K562 (cell line): ENCODE data around the gene PPP1R12B. TPM values are rescaled to one million over a fixed set of nuclear protein-coding genes. Genes with fewer than 3 reads are reported as not detected.

Source experiments
- ATAC-seq: fragments of 200-7000 bp; cut with Tn5 transposase; 3 replicates; pipeline ENCODE4 v1.9.1; 2020; ENCODE audit warnings: moderate library complexity
- BruUV-seq: library from RNA; stranded (reverse); fragments of 400-500 nt; replicated peaks from 2 replicates; lab custom pipeline; 2021; lab: Mats Ljungman, UMichigan
- CTCF ChIA-PET: fragments of 300-600 bp; formaldehyde crosslinking; extraction: SDS; loops from one replicate; lab custom pipeline; 2021; ENCODE audit warnings: low intra/inter-chr PET ratio; lab: Yijun Ruan, JAX
- POLR2A ChIA-PET: fragments of 300-600, 350-650 bp; sonication (Branson Sonifier 250); formaldehyde crosslinking; extraction: SDS; loops from one replicate; lab custom pipeline; 2021; ENCODE audit warnings: antibody characterized with exemption, inconsistent platforms; lab: Yijun Ruan, JAX
- DNase-seq, 4 experiments: peaks; one replicate each; pipeline versions ENCODE4 v3.0.0 to v3.0.0-alpha.2; 2011 to 2018; ENCODE audit warnings: low spot score in 3 of 4, mixed read lengths in 3 of 4; ENCODE audit errors: extremely low read depth in 1 of 4
- FAIRE-seq: peaks from 2 replicates; lab custom pipeline; 2011; peaks lifted over from hg19 to GRCh38; lab: Jason Lieb, UNC
- H2AFZ ChIP-seq: 2 replicates; pipeline ENCODE4 v1.6.0; 2011; ENCODE audit warnings: low read depth, low read length, control low read depth, inconsistent platforms
- H3K27ac ChIP-seq: fragments of 200-600 bp; 3 replicates; pipeline ENCODE4 v1.8.0; 2011; ENCODE audit warnings: low read depth, mild to moderate bottlenecking, control low read depth, inconsistent platforms, low read length, moderate library complexity, mixed read lengths; ENCODE audit errors: extremely low read depth
- H3K27me3 ChIP-seq, 2 experiments: fragments of 300-600 bp in 1 of 2; 2 replicates in 1 of 2; 3 replicates in 1 of 2; pipeline versions ENCODE4 v1.6.0 to v1.8.0; 2011; ENCODE audit warnings: inconsistent platforms in 2 of 2, low read length in 2 of 2, mild to moderate bottlenecking in 1 of 2, mixed read lengths in 1 of 2, moderate library complexity in 1 of 2; ENCODE audit not compliant: control insufficient read depth in 2 of 2, insufficient read depth in 2 of 2
- H3K36me3 ChIP-seq: fragments of 300-600 bp; 3 replicates; pipeline ENCODE4 v1.8.0; 2011; ENCODE audit warnings: mild to moderate bottlenecking, low read length, inconsistent platforms; ENCODE audit not compliant: control insufficient read depth, insufficient read depth
- H3K4me1 ChIP-seq, 2 experiments: fragments of 200-600 bp in 1 of 2; replicated peaks in 1 of 2; 2 replicates in 1 of 2; 3 replicates in 1 of 2; pipeline versions ENCODE4 v1.5.1 to v1.8.0; 2011; ENCODE audit warnings: inconsistent platforms in 2 of 2, low read length in 2 of 2, mild to moderate bottlenecking in 1 of 2, mixed read lengths in 1 of 2, moderate library complexity in 1 of 2; ENCODE audit not compliant: control insufficient read depth in 2 of 2, insufficient read depth in 2 of 2
- H3K4me2 ChIP-seq: 2 replicates; pipeline ENCODE4 v1.6.1; 2011; ENCODE audit warnings: low read length, control low read depth, inconsistent platforms, mixed read lengths; ENCODE audit not compliant: insufficient read depth
- H3K4me3 ChIP-seq: fragments of 200-600 bp; sonication (generic), shearing (Covaris generic); 2 replicates; pipeline ENCODE4 v1.5.1; 2016; ENCODE audit warnings: control low read depth, inconsistent platforms
- H3K79me2 ChIP-seq: fragments of 200-600 bp; 3 replicates; pipeline ENCODE4 v1.8.0; 2011; ENCODE audit warnings: low read length, inconsistent platforms; ENCODE audit not compliant: control insufficient read depth, insufficient read depth
- H3K9ac ChIP-seq, 2 experiments: 2 replicates each; pipeline versions ENCODE4 v1.6.0 to v1.6.1; 2011; ENCODE audit warnings: low read depth in 2 of 2, low read length in 2 of 2, control low read depth in 1 of 2, inconsistent platforms in 1 of 2, mild to moderate bottlenecking in 1 of 2, mixed read lengths in 1 of 2; ENCODE audit not compliant: insufficient read depth in 1 of 2
- H3K9me1 ChIP-seq: one replicate; pipeline ENCODE4 v1.6.0; 2011; ENCODE audit warnings: inconsistent platforms, mild to moderate bottlenecking, low read length, moderate library complexity; ENCODE audit not compliant: control insufficient read depth, insufficient read depth
- H3K9me3 ChIP-seq: replicated peaks from 2 replicates; pipeline ENCODE4 v1.5.1; 2011; ENCODE audit warnings: low read depth, low read length, inconsistent platforms; ENCODE audit not compliant: control insufficient read depth, insufficient read depth
- H4K20me1 ChIP-seq: replicated peaks from 2 replicates; pipeline ENCODE4 v1.6.1; 2011; ENCODE audit warnings: low read length, inconsistent platforms, mixed read lengths; ENCODE audit not compliant: control insufficient read depth, insufficient read depth
- CHD2 ChIP-seq: IDR thresholded peaks from 2 replicates; pipeline ENCODE4 v1.6.1; 2011; ENCODE audit warnings: low read depth, low read length
- HMG20A ChIP-seq: fragments of 450-650 bp; formaldehyde crosslinking; conservative IDR thresholded peaks from 2 replicates; pipeline ENCODE4 v1.4.0; 2020; ENCODE audit warnings: mild to moderate bottlenecking, mixed read lengths
- JUN ChIP-seq, 2 experiments: sonication (generic) in 1 of 2; formaldehyde crosslinking in 1 of 2; IDR thresholded peaks; 2 replicates each; pipeline versions ENCODE4 v1.6.1 to v1.8.0; 2012 to 2022; ENCODE audit warnings: borderline replicate concordance in 2 of 2, mild to moderate bottlenecking in 2 of 2, improper control_type of control experiment in 1 of 2, low read depth in 1 of 2, low read length in 1 of 2, missing genetic modification reagents in 1 of 2
- MLLT1 ChIP-seq, 2 experiments: fragments of 450-650 bp; IDR thresholded peaks; 2 replicates each; pipeline ENCODE4 v1.6.1; 2016
- SMARCA4 ChIP-seq: fragments of 450-650 bp; IDR thresholded peaks from 2 replicates; pipeline ENCODE4 v1.6.1; 2016
- ZC3H4 ChIP-seq: sonication (generic); formaldehyde crosslinking; IDR thresholded peaks from 2 replicates; pipeline ENCODE4 v1.9.0; 2021; ENCODE audit warnings: missing genetic modification reagents, borderline replicate concordance
- ZNF232 ChIP-seq: sonication (generic); formaldehyde crosslinking; IDR thresholded peaks from 2 replicates; pipeline ENCODE4 v1.8.0; 2022; ENCODE audit warnings: mild to moderate bottlenecking, missing genetic modification reagents
- WGBS: fragments of 100-300 bp; shearing (Covaris generic); methylation state at CpG from one replicate; pipeline ENCODE4 v1.1.6; 2016; ENCODE audit warnings: low coverage, mixed read lengths; ENCODE audit not compliant: insufficient coverage; ENCODE audit errors: missing lambda C conversion rate; 5-methylcytosine and 5-hydroxymethylcytosine counted together
- in situ Hi-C: fragments of 300-500 bp; cut with MboI; formaldehyde crosslinking; loops from 4 replicates; pipeline ENCODE4 v1.15.0; 2018; ENCODE audit warnings: inconsistent platforms, mixed read lengths
- intact Hi-C: fragments of 100-400 bp; cut with micrococcal nuclease; formaldehyde crosslinking; loops from 2 replicates; pipeline ENCODE4 v1.14.2; 2022
- polyA plus RNA-seq, 8 experiments: library from polyadenylated mRNA; depleted of rRNA in 4 of 8; stranded (reverse) in 5 of 8; unstranded in 3 of 8; fragments of >200 nt; fragmentation: Nextera tagmentation in 2 of 8; fragmentation: Illumina TruSeq in 1 of 8; extraction: Ambion mirVana in 2 of 8; extraction: Trizol in 1 of 8; gene quantifications; 2 replicates each; pipeline versions ENCODE4 v1.2.1 to v1.2.3, GENCODE V29; 2011 to 2014; ENCODE audit warnings: inconsistent platforms in 1 of 8, missing spikeins in 1 of 8
- total RNA-seq, 7 experiments: library from RNA; depleted of rRNA in 6 of 7; stranded (reverse); fragments of >200 nt in 6 of 7; fragmentation: Illumina TruSeq in 2 of 7; extraction: Trizol in 2 of 7; gene quantifications; 2 replicates each; pipeline versions ENCODE4 v1.2.1 to v1.2.3, GENCODE V29; 2011 to 2021; ENCODE audit warnings: low replicate concordance in 1 of 7
- TF ChIP-seq, protein P1 (sequence below): fragments of 450-650 bp; formaldehyde crosslinking; IDR thresholded peaks from 2 replicates; pipeline ENCODE4 v1.4.0; 2020; ENCODE audit warnings: mild to moderate bottlenecking, moderate library complexity

PPP1R12B gene
- total and polyA plus RNA-seq, 9 of the 15 experiments (the other 6 are each of a cell fraction or from before 2014, with no cell fraction given), result 0.73 to 16.9 (median 13.6) TPM

DNA sequence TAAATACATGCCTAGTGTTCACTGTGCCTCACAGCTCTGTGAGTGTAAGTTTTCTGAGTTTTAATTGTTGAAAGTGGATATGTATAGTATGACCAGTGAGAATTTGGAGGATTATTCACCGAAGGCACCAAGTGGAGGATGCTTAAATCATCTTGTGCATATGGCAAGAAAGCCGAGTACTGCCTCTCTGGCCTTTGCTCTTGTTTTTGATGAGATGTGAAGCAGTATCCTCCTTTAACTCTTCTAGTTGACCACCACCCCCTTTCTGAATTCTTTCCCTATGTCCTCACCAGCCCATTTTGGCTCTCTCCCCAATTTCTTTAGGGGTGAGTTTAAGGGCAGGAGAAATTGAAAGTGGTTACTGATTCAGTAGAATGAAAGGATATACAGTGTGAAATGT is 231.3 kb downstream of the PPP1R12B start:
- DNase-seq (no peak), FAIRE-seq (no peak), ATAC-seq (no peak)
- BruUV-seq, result no TSS peak
- H3K4me3 ChIP-seq, result no peak overlapping the region
- H3K36me3 ChIP-seq, result peaks cover 14% of the 10 kb centered on the region; the same call in 1 of the 3 replicates
- no peaks in the 10 kb centered on the region for H3K9me1 ChIP-seq
- H3K9ac ChIP-seq, result no peak overlapping the region
- in situ Hi-C loops, result no loop called here
- H3K4me1 ChIP-seq, result peaks cover 2 to 20% of the 10 kb centered on the region in 2 experiments; a peak in 3 of 5 replicates
- no peak overlapping the region for H2AFZ ChIP-seq
- 65% methylated on average over 2 of the region's 2 CpGs for WGBS
- TF ChIP-seq SMARCA4 (no peak), HMG20A (no peak), ZNF232 (CRISPR knock-in tag) (no peak), ZC3H4 (CRISPR knock-in tag) (no peak), CHD2 (no peak), MLLT1 (IDR thresholded peaks at IDR 0.05) (no peak), JUN (IDR thresholded peaks at IDR 0.05; ENCODE audit: borderline replicate concordance, low read depth, low read length) (no peak), JUN (CRISPR knock-in tag; IDR thresholded peaks at IDR 0.05; ENCODE audit: borderline replicate concordance) (no peak)
- TF ChIP-seq, protein P1, sequence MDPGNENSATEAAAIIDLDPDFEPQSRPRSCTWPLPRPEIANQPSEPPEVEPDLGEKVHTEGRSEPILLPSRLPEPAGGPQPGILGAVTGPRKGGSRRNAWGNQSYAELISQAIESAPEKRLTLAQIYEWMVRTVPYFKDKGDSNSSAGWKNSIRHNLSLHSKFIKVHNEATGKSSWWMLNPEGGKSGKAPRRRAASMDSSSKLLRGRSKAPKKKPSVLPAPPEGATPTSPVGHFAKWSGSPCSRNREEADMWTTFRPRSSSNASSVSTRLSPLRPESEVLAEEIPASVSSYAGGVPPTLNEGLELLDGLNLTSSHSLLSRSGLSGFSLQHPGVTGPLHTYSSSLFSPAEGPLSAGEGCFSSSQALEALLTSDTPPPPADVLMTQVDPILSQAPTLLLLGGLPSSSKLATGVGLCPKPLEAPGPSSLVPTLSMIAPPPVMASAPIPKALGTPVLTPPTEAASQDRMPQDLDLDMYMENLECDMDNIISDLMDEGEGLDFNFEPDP (CRISPR knock-in tag), result no peak
- CTCF ChIA-PET, result no interaction called here
- no peaks in the 10 kb centered on the region for H3K27me3 ChIP-seq
- POLR2A ChIA-PET, result no interaction called here
- intact Hi-C loops, result loop anchor here (5.0 kb wide), 1 partner anchor 137 kb away; no protein-coding TSS in a partner anchor
- H3K79me2 ChIP-seq, result no peaks in the 10 kb centered on the region
- no peak overlapping the region for H3K27ac ChIP-seq
- 0 out of 2 replicates have a peak, but pooled peaks cover 4% of the 10 kb centered on the region for H4K20me1 ChIP-seq
- no peaks in the 10 kb centered on the region for H3K9me3 ChIP-seq
- H3K4me2 ChIP-seq, result no peak overlapping the region
